M059J (cell line): ENCODE results near the gene FAM240A. TPM values are rescaled to one million over a fixed set of nuclear protein-coding genes. Genes with fewer than 3 reads are reported as not detected.
"Not testable (repeated sequence)": the region's sequence is repeated elsewhere in the genome, so short reads cannot be mapped to it uniquely, and the experiment has no call there.

ENCODE experiments used
- DNase-seq: peaks from one replicate; pipeline ENCODE4 v3.0.0-alpha.2; 2012; ENCODE audit warnings: low read depth
- total RNA-seq: library from RNA; depleted of rRNA; stranded (reverse); fragments of >200 nt; shearing (Covaris generic); gene quantifications from 2 replicates; pipeline ENCODE4 v1.2.3, GENCODE V29; 2014; rRNA removed

Gene FAM240A
- not detected in 2 replicates for total RNA-seq

DNA sequence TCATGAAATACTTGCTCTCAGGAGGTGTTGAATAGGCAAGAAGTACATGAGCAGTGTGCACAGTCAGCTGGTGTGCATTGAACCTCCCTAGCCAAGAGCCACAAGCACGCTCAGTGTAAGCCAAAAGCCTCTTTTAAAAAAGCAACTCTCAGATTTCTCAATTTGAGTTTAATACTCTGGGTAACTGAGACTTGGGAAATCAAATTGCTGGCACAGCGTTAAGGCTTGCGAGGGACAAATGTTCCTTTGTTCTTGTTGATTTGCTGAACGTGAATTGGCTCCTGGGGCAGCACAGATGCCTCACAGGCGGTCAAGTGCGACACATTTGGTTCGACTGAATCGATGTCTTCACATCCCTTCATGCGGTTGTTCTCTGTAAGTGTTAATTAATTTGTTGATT is at the start of gene FAM240A:
FAM240A (plus strand) TSS at position 202 of the 400 bp plus-strand sequence; CDS start at position 361, 159 bp downstream.
- DNase-seq = no peak

DNA sequence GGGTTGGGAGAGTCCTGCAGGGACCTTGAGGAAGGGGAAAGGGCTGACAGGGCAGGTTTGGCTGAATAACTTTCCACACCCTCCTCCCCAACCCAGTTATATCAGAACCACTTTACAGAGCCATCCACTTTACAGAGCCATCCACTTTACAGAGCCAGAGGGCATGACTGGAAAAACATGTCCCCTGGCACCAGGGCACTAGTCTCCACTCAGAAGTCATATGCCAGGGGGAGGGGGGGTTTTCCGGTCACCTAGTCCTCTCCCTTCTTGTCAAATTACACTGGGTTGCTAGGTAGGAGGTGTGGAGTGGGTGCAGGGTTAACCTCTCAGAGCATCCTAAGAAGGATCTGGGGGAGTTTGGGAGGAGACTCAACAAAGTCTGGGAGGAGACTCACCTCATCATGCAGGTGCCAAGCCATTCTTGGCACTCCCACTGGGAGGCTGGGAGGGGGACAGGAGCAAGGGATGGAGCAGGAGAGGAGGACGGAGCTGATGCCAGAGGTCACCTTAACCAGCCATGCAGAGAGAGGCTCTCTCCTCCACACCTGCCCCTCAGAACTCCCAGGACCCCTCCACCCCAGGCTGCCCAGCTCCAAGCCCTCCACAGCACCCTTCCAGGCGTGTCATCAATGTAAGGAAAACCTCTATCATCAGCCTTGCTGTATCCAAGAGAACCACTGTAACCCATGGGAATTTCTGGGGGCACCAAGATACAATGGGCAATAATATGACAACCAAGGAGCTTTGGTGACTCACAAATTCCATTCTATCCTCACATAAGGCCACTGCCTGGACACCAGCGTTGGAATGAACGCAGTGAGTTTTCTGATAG is 47.9 kb upstream of the FAM240A start:
- peak; percentile 78 for DNase-seq

GRCh38 chr3:46565077-46565476 is 47.2 kb upstream of the FAM240A start:
- no peak for DNase-seq

GRCh38 chr3:46565607-46566039 is 46.7 kb upstream of the FAM240A start:
- DNase-seq = no peak

- peak; percentile 47 for DNase-seq
Observed at GRCh38 chr3:46566040-46566641, 46.2 kb upstream of the FAM240A start, which contains the start of gene LRRC2. TSS of gene LRRC2 (minus strand) at chr3:46566302. CDS start at chr3:46551591, 14,711 bp downstream.

DNA sequence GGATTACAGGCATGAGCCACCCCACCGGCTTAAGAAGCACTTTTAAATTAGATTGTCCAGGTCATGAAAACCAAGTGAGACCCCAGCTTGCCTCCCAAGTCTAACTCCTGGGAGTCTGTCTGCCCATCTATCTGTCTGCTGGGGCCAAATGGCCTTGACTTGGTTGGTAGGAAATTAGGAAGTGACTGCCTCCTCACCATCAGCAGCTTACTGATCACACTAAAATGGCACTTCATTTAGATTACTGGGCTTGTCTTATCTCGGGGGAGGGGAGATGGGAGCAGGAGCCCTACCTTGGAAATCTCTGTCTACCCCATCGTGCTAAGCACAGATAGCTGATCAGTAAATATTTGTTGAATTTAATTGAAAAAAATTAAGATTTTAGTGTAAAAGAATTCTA is 40.6 kb upstream of the FAM240A start:
- no peak for DNase-seq

- DNase-seq = no peak
Observed at GRCh38 chr3:46573701-46574100, 38.6 kb upstream of the FAM240A start.

DNA sequence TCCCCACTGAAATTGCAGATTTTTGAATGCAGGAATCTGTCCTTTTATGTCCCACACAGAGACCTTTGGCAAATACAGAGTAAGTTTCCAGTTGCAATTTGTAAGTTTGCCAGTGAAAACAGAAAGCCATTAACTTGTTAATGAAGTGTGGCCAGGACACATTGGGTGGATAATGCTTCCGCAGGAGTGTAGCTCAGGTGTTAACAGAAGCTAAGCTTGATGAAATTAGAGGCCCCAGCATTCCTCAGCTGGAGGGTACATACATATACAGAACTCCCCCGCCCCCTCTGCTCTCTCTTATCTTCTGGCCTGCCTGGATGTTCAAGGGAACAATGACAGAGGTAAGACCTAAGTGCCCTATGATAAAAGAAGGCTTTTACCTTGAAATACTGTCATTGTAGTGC is 38.1 kb upstream of the FAM240A start:
- DNase-seq = no peak

- no peak for DNase-seq
Observed at GRCh38 chr3:46574881-46575576, 37.3 kb upstream of the FAM240A start.

- no peak for DNase-seq
Observed at GRCh38 chr3:46575577-46576222, 36.6 kb upstream of the FAM240A start.

- DNase-seq = no peak
Observed at GRCh38 chr3:46576386-46576785, 35.9 kb upstream of the FAM240A start.

DNA sequence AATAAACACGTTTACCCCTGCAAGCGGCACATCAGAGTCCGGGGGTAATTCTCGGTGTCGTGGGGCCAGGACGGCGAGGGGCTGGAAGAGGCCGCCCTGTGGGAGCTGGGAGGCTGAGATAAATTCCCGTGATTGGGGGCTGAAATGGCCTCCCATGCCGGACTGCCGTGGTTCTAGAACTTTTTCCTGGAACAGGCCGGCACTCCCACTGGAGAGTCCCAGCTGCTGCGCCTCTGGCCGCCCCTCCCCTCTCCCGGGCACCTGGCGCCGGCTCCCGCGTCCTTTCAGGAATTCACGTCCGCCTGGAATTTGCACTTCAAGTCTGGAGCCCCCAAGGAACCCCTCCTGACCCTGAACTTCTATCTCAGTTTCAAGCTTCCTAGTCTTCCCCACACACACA is 35.4 kb upstream of the FAM240A start:
- no peak for DNase-seq

GRCh38 chr3:46577580-46578249 is 34.6 kb upstream of the FAM240A start:
- not testable (repeated sequence) for DNase-seq

GRCh38 chr3:46578973-46579755 is 33.2 kb upstream of the FAM240A start:
- no peak for DNase-seq

GRCh38 chr3:46579756-46580286 is 32.5 kb upstream of the FAM240A start:
- DNase-seq = no peak

DNA sequence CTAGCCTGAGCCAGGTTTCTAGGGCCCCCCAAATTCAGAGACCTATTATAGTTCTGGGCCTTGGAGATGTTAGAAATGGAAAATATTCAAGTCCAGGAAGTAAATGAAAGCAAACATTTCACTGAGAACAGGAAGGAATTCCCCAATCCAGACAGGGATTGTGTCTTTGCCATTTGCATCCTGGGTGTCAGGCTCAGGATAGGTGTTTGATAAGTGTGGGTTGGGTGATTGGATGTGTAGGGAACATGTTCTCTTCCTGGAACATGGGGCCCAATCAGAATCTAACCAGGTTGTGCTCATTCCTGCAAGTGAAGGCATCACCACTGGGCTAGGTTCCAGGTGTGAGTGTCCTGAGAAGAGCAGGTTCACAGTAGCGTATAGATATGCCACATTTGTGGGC is 31.6 kb upstream of the FAM240A start:
- no peak for DNase-seq

GRCh38 chr3:46584598-46585467 is 27.5 kb upstream of the FAM240A start:
- DNase-seq = no peak

DNA sequence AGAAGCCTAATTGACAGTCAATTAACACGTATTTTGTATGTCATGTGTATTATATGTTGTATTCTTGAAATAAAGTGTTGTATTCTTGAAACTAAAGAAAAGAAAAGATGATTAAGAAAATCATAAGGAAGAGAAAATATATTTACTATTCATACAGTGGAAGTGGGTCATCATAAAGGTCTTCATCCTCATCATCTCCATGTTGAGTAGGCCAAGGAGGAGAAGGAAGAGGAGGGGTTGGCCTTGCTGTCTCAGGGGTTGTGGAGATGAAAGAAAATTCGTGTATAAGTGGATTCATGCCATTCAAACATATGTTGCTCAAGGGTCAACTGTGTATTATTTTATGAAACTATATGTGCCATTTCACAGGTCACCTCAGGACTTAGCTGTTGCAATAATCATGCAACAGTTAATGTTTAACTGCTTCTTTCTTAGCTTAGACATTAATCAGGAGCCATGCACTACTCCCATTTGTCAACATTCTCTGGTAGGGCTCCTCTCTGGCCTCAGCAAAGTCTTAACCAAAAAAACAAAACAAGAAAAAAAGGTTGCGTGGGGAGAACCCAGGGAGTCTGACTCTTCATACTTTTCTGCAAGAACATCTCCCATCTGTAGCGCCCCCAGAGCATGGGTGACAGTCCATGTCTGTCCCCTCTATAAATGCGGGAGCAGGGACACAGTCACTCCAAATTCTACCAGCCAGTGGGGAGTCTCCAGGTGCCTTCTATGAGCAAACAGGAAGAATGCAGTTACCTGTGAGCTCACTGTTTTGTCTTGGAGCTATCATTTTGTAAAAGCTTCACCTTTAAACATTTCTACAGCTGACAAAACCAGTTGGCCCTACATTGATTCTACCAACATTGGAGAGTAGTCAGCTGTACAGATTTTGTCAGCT is 26.3 kb upstream of the FAM240A start:
- no peak for DNase-seq
